ENCODE results near the gene PPIF.

DNA sequence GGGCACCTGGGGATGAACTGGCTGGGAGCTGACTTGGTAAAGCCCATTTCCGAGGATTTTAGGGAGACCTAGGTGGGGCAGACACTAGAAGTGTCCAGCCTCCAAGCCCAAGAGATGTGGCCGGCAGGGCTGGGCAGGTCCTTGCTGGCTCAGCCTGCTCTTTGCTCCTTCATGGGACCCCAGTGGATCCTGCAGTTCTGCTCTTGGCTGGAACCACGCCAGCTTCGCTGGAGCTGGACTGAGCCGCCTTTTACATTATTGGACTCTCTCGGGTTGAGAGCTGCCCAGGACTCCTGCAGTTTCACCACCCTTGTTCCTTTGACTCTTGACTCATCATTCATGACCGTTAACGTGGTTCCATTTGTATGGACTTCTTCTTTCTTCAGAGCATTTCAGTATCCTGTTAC is 5.7 kb downstream of the PPIF start:
- no peak for TF ChIP-seq FOXA1 (IDR thresholded peaks at IDR 0.05)
- no peak for TF ChIP-seq FOXK2 (IDR thresholded peaks at IDR 0.05)
